CD4-positive, alpha-beta T cell (primary cell): Measurements from ENCODE around the gene CCDC179. TPM values are rescaled to one million over a fixed set of nuclear protein-coding genes. Genes with fewer than 3 reads are reported as not detected.

Experiments
- ATAC-seq: fragments of 200-7000 bp; cut with Tn5 transposase; one replicate; pipeline ENCODE4 v1.10.0; 2022; ENCODE audit warnings: mild to moderate bottlenecking; ENCODE audit not compliant: poor library complexity
- CTCF ChIA-PET: fragments of 350-600 bp; sonication (Branson Sonifier 250); formaldehyde crosslinking; loops from one replicate; lab custom pipeline; 2021; ENCODE audit warnings: antibody characterized with exemption, inconsistent platforms; lab: Charles Lee
- POLR2A ChIA-PET: fragments of 350-600 bp; sonication (Branson Sonifier 250); formaldehyde crosslinking; loops from one replicate; lab custom pipeline; 2021; ENCODE audit warnings: antibody characterized with exemption, inconsistent platforms; lab: Charles Lee
- DNase-seq, 14 experiments: peaks; one replicate each; pipeline ENCODE4 v3.0.0-alpha.2; 2013 to 2020; ENCODE audit warnings: mixed read lengths in 2 of 14
- H3K27ac ChIP-seq, 2 donors: one replicate each; pipeline versions ENCODE4 v1.5.1 to v1.7.0; 2013; ENCODE audit warnings: low read length in 2 of 2, low read depth in 1 of 2, mild to moderate bottlenecking in 1 of 2
- H3K27me3 ChIP-seq, 2 experiments: 1 replicate in 1 of 2; 2 replicates in 1 of 2; pipeline versions ENCODE4 v1.6.1 to v1.7.0; 2013; ENCODE audit warnings: low read length in 2 of 2, control low read depth in 1 of 2, mild to moderate bottlenecking in 1 of 2, moderate library complexity in 1 of 2; ENCODE audit not compliant: insufficient read depth in 2 of 2, control insufficient read depth in 1 of 2
- H3K36me3 ChIP-seq: one replicate; pipeline ENCODE4 v1.6.1; 2013; ENCODE audit warnings: low read length, control low read depth; ENCODE audit not compliant: insufficient read depth
- H3K4me1 ChIP-seq: one replicate; pipeline ENCODE4 v1.6.1; 2013; ENCODE audit warnings: low read length, control low read depth; ENCODE audit not compliant: insufficient read depth
- H3K4me3 ChIP-seq: one replicate; pipeline ENCODE4 v1.5.1; 2013; ENCODE audit warnings: mild to moderate bottlenecking, low read length, moderate library complexity
- H3K9me3 ChIP-seq, 2 experiments: 1 replicate in 1 of 2; 2 replicates in 1 of 2; pipeline versions ENCODE4 v1.6.1 to v1.7.0; 2013; ENCODE audit warnings: low read length in 2 of 2, mild to moderate bottlenecking in 2 of 2, control low read depth in 1 of 2, moderate library complexity in 1 of 2; ENCODE audit not compliant: control insufficient read depth in 1 of 2, insufficient read depth in 1 of 2
- H3K27ac Mint-ChIP-seq: one replicate; pipeline ENCODE4 v1.8.0; 2020; ENCODE audit warnings: mixed read lengths
- H3K27me3 Mint-ChIP-seq: one replicate; pipeline ENCODE4 v1.8.0; 2021; ENCODE audit warnings: mixed read lengths
- H3K36me3 Mint-ChIP-seq: one replicate; pipeline ENCODE4 v1.8.0; 2021; ENCODE audit warnings: low read depth, mixed read lengths
- H3K4me1 Mint-ChIP-seq: one replicate; pipeline ENCODE4 v1.8.0; 2021; ENCODE audit warnings: low read depth, mixed read lengths
- H3K4me3 Mint-ChIP-seq: one replicate; pipeline ENCODE4 v1.8.0; 2020; ENCODE audit warnings: mild to moderate bottlenecking, mixed read lengths
- H3K9me3 Mint-ChIP-seq: one replicate; pipeline ENCODE4 v1.8.0; 2020; ENCODE audit warnings: mixed read lengths
- CTCF ChIP-seq: fragments of 200-600 bp; IDR thresholded peaks from one replicate; pipeline ENCODE4 v1.8.0; 2022; ENCODE audit warnings: antibody characterized with exemption, mild to moderate bottlenecking
- intact Hi-C, 2 experiments: fragments of 100-400 bp; cut with DNase I in 1 of 2; cut with micrococcal nuclease in 1 of 2; formaldehyde crosslinking; loops; one replicate each; pipeline versions ENCODE4 v1.15.1 to v1.9.0; 2023 to 2025; cut with DNase I, micrococcal nuclease
- total RNA-seq, 174 experiments: library from RNA in 2 of 174; stranded (reverse) in 2 of 174; gene quantifications; one replicate each; pipeline ENCODE4 v1.2.3 and lab custom pipeline; 2021 to 2026

The CCDC179 gene
- total RNA-seq, 2 experiments from 2014 or later, result not detected

- Histone ChIP-seq H3K27me3 (no peaks in the 10 kb centered on the region), H3K36me3 (peaks cover 28% of the 10 kb centered on the region), H3K4me1 (peaks cover 3% of the 10 kb centered on the region), H3K27ac (no peak overlapping the region), H3K9me3 (no peaks in the 10 kb centered on the region), H3K4me3 (peak overlapping the region; percentile 84)
- POLR2A ChIA-PET, result interaction anchor here (1.0 to 2.8 kb wide), 6 partner anchors 12 to 203 kb away, joined by 3 to 31 read pairs (median 10); partner anchors contain the start of gene FANCF
- H3K27ac Mint-ChIP-seq, result peak overlapping the region; percentile 92
- peak overlapping the region; percentile 97 for H3K4me3 Mint-ChIP-seq
- H3K27me3 Mint-ChIP-seq, result no peaks in the 10 kb centered on the region
- no peak for TF ChIP-seq CTCF
- DNase-seq (no peak), ATAC-seq (no peak)
- no peaks in the 10 kb centered on the region for H3K9me3 Mint-ChIP-seq
- H3K36me3 Mint-ChIP-seq, result peaks cover 52% of the 10 kb centered on the region
- intact Hi-C loops, result loop anchor here (2.0 to 5.0 kb wide), 2 partner anchors 201 to 204 kb away; partner anchors contain the start of gene FANCF (in 2 of the 2)
- H3K4me1 Mint-ChIP-seq, result peaks cover 22% of the 10 kb centered on the region
- CTCF ChIA-PET, result interaction anchor here (1.8 to 1.9 kb wide), 2 partner anchors 13 to 41 kb away, joined by 4 to 5 read pairs; no protein-coding TSS in a partner anchor
Measured at GRCh38 chr11:22828373-22828772, 31.9 kb downstream of the CCDC179 start.

- Histone ChIP-seq H3K4me1 (no peaks in the 10 kb centered on the region), H3K27me3 (no peaks in the 10 kb centered on the region), H3K36me3 (peaks cover 66% of the 10 kb centered on the region), H3K4me3 (no peak overlapping the region), H3K9me3 (no peaks in the 10 kb centered on the region), H3K27ac (no peak overlapping the region)
- POLR2A ChIA-PET, result no interaction called here
- no peak for DNase-seq
- Mint-ChIP-seq H3K27me3 (no peaks in the 10 kb centered on the region), H3K4me1 (no peaks in the 10 kb centered on the region), H3K27ac (no peak overlapping the region), H3K9me3 (peaks cover 6% of the 10 kb centered on the region), H3K36me3 (peaks cover 95% of the 10 kb centered on the region), H3K4me3 (no peak overlapping the region)
- no peak for ATAC-seq
- TF ChIP-seq CTCF, result no peak
- CTCF ChIA-PET, result no interaction called here
- intact Hi-C loops, result no loop called here
Measured at GRCh38 chr11:22822203-22822602, 38.1 kb downstream of the CCDC179 start.

GRCh38 chr11:22809893-22810292 lies 50.4 kb downstream of the CCDC179 start:
- DNase-seq, result no peak
- no peak for TF ChIP-seq CTCF
- CTCF ChIA-PET, result no interaction called here
- POLR2A ChIA-PET, result interaction anchor here (1.9 kb wide), 1 partner anchor 20 kb away, joined by 8 read pairs; the partner anchor contains the start of gene SVIP
- intact Hi-C loops, result no loop called here
- no peak for ATAC-seq
- H3K36me3 ChIP-seq, result no peaks in the 10 kb centered on the region
- H3K4me3 ChIP-seq, result no peak overlapping the region
- H3K27me3 ChIP-seq, result no peaks in the 10 kb centered on the region
- Mint-ChIP-seq H3K4me3 (no peak overlapping the region), H3K27ac (no peak overlapping the region), H3K4me1 (no peaks in the 10 kb centered on the region), H3K9me3 (peaks cover 14% of the 10 kb centered on the region), H3K36me3 (no peaks in the 10 kb centered on the region), H3K27me3 (no peaks in the 10 kb centered on the region)
- H3K27ac ChIP-seq, result no peak overlapping the region
- no peaks in the 10 kb centered on the region for H3K9me3 ChIP-seq
- no peaks in the 10 kb centered on the region for H3K4me1 ChIP-seq
